MM.1S (cell line): ENCODE results near the gene ESPL1.

ENCODE experiments used
- DNase-seq: peaks from one replicate; pipeline ENCODE4 v3.0.0-alpha.2; 2015
- H2AFZ ChIP-seq: fragments of 300-600 bp; sonication (generic); 2 replicates; pipeline ENCODE4 v1.6.0; 2016; ENCODE audit warnings: antibody characterized with exemption, low read length
- H3F3A ChIP-seq: fragments of 300-600 bp; sonication (generic); 2 replicates; pipeline ENCODE4 v1.6.1; 2016; ENCODE audit warnings: mild to moderate bottlenecking, antibody characterized with exemption, low read length, moderate library complexity, mixed read lengths; ENCODE audit not compliant: insufficient read depth
- H3K27ac ChIP-seq: fragments of 300-600 bp; sonication (generic); 2 replicates; pipeline ENCODE4 v1.5.1; 2016; ENCODE audit warnings: mild to moderate bottlenecking, low read length
- H3K27me3 ChIP-seq: fragments of 300-600 bp; sonication (generic); replicated peaks from 2 replicates; pipeline ENCODE4 v1.6.0; 2016; ENCODE audit warnings: low read length; ENCODE audit not compliant: insufficient read depth
- H3K36me3 ChIP-seq: fragments of 300-600 bp; sonication (generic); replicated peaks from 2 replicates; pipeline ENCODE4 v1.6.1; 2016; ENCODE audit warnings: mild to moderate bottlenecking, low read length, mixed read lengths; ENCODE audit not compliant: insufficient read depth
- H3K4me1 ChIP-seq: fragments of 300-600 bp; sonication (generic); 2 replicates; pipeline ENCODE4 v1.6.1; 2016; ENCODE audit warnings: low read length, mixed read lengths
- H3K4me2 ChIP-seq: fragments of 300-600 bp; sonication (generic); 2 replicates; pipeline ENCODE4 v1.6.0; 2016; ENCODE audit warnings: low read depth, low read length
- H3K4me3 ChIP-seq: fragments of 300-600 bp; sonication (generic); 2 replicates; pipeline ENCODE4 v1.5.1; 2016; ENCODE audit warnings: low read length, mixed read lengths
- H3K79me2 ChIP-seq: fragments of 300-600 bp; sonication (generic); 2 replicates; pipeline ENCODE4 v1.6.1; 2016; ENCODE audit warnings: mixed run types, low read length, mixed read lengths
- H3K9ac ChIP-seq: fragments of 300-600 bp; sonication (generic); 2 replicates; pipeline ENCODE4 v1.6.1; 2016; ENCODE audit warnings: low read length, mixed read lengths
- H3K9me2 ChIP-seq: fragments of 300-600 bp; sonication (generic); replicated peaks from 2 replicates; pipeline ENCODE4 v1.6.1; 2016; ENCODE audit warnings: mild to moderate bottlenecking, low read length, mixed read lengths; ENCODE audit not compliant: insufficient read depth
- H3K9me3 ChIP-seq: fragments of 300-600 bp; sonication (generic); replicated peaks from 2 replicates; pipeline ENCODE4 v1.6.1; 2016; ENCODE audit warnings: mild to moderate bottlenecking, low read length, mixed read lengths; ENCODE audit not compliant: insufficient read depth
- H4K20me1 ChIP-seq: fragments of 300-600 bp; sonication (generic); 2 replicates; pipeline ENCODE4 v1.6.1; 2016; ENCODE audit warnings: mild to moderate bottlenecking, low read length, moderate library complexity, mixed read lengths; ENCODE audit not compliant: insufficient read depth
- EZH2 ChIP-seq: fragments of 300-600 bp; sonication (generic); optimal IDR thresholded peaks from 2 replicates; pipeline ENCODE3; 2017; ENCODE audit warnings: low read depth, mild to moderate bottlenecking, antibody characterized with exemption, low read length, mixed read lengths
- EZH2phosphoT487 ChIP-seq: fragments of 300-600 bp; sonication (generic); IDR thresholded peaks from 2 replicates; pipeline ENCODE4 v1.6.1; 2018; ENCODE audit warnings: antibody characterized with exemption, low read length
- TF ChIP-seq, protein P1 (sequence below): fragments of 300-600 bp; sonication (generic); IDR thresholded peaks from 2 replicates; pipeline ENCODE4 v1.5.1; 2016; ENCODE audit warnings: antibody characterized with exemption, low read length, mixed read lengths

ESPL1 gene

DNA sequence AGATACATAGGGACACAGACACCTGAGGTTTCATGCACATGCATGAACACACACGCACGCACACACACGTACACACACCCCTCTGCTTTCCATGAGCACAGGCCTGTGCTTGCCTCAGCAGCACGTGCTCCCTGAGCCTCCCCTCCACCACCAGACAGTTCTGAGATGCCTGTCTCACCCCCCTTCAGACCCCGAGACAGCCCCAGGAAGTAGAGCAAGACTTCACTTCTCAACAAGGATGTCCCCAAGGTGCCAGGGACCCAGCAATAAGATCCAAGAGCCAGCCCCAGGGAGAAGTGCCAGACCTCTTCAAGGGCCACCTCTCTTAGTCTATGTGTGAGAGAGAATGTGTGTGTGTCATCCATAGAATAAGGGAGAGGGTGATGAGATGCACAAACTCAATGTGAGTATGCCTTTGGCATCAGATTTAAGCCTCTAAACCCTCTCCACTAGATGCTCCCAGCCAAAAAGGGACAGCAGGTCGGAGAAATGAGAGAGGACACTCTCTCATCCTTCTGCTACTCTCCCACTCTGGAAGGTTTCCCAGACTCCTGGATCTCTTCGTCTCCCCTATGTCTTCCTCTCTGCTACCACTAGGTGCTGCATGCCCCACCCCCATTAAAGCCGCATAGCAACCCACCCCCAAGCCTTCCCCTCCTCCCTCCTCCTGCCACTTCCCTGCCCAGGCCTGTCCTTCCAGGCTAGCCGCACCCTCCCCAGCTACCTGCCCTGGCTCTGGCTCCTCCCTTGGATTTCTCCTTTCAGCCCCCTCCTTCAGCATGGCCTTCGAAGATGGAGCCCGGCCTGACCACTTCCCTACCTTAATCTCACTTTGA lies 43.8 kb upstream of the ESPL1 start:
- Histone ChIP-seq H3K4me2 (no peak overlapping the region), H3K4me1 (peaks cover 8% of the 10 kb centered on the region), H3K27ac (no peak overlapping the region), H3K4me3 (no peak overlapping the region), H3K9me2 (no peaks in the 10 kb centered on the region), H3K79me2 (peaks cover 7% of the 10 kb centered on the region), H3K9ac (no peak overlapping the region), H3K36me3 (no peaks in the 10 kb centered on the region), H2AFZ (no peak overlapping the region), H4K20me1 (no peaks in the 10 kb centered on the region), H3K27me3 (no peaks in the 10 kb centered on the region), H3K9me3 (no peaks in the 10 kb centered on the region), H3F3A (peaks cover 16% of the 10 kb centered on the region)
- TF ChIP-seq EZH2 (no peak), EZH2phosphoT487 (no peak)
- TF ChIP-seq, protein P1, sequence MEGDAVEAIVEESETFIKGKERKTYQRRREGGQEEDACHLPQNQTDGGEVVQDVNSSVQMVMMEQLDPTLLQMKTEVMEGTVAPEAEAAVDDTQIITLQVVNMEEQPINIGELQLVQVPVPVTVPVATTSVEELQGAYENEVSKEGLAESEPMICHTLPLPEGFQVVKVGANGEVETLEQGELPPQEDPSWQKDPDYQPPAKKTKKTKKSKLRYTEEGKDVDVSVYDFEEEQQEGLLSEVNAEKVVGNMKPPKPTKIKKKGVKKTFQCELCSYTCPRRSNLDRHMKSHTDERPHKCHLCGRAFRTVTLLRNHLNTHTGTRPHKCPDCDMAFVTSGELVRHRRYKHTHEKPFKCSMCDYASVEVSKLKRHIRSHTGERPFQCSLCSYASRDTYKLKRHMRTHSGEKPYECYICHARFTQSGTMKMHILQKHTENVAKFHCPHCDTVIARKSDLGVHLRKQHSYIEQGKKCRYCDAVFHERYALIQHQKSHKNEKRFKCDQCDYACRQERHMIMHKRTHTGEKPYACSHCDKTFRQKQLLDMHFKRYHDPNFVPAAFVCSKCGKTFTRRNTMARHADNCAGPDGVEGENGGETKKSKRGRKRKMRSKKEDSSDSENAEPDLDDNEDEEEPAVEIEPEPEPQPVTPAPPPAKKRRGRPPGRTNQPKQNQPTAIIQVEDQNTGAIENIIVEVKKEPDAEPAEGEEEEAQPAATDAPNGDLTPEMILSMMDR = no peak
- no peak for DNase-seq

DNA sequence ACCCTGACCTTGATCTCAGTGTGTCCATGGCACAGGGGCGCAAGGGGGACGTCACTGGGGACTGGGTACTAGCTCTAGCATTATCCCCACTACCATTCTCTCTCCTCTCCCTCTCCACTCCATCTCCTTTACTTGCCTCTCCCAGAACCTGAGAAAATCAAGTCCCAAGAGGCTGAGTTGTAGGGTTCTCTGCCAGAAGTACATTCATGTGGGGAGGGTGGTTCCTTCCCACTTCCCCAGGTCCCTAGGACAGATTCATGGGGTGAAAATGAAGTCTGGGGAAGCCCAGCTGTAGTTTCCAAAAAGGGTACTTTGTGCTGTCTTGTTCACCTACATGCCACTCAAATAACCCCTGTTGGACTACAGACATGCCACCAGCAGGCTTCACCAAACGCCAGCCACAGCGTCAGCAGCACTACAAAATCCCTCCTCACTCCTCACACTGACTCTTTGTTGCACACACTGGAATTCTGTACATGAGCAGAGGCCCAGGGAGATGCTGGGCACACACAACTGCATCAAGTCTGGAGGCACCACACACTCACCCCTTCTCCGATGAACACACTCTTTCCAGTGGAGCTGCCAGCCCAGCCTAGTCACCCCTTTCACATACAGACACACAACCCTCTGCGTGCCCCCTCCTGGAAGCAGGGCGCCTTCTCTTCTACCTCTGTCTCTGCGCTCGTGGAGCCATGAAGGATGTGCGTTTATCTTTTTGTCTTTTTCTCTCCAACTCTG lies 43.0 kb upstream of the ESPL1 start:
- Histone ChIP-seq H3F3A (peaks cover 16% of the 10 kb centered on the region), H3K9ac (no peak overlapping the region), H4K20me1 (no peaks in the 10 kb centered on the region), H3K4me2 (no peak overlapping the region), H3K36me3 (no peaks in the 10 kb centered on the region), H2AFZ (no peak overlapping the region), H3K4me1 (peaks cover 5% of the 10 kb centered on the region; the same call in 1 of the 2 replicates), H3K27ac (no peak overlapping the region), H3K9me2 (no peaks in the 10 kb centered on the region), H3K4me3 (no peak overlapping the region), H3K9me3 (no peaks in the 10 kb centered on the region), H3K79me2 (no peaks in the 10 kb centered on the region; the same call in 1 of the 2 replicates), H3K27me3 (no peaks in the 10 kb centered on the region)
- no peak for DNase-seq
- no peak for TF ChIP-seq EZH2phosphoT487
- no peak for TF ChIP-seq EZH2
- TF ChIP-seq, protein P1 = no peak

DNA sequence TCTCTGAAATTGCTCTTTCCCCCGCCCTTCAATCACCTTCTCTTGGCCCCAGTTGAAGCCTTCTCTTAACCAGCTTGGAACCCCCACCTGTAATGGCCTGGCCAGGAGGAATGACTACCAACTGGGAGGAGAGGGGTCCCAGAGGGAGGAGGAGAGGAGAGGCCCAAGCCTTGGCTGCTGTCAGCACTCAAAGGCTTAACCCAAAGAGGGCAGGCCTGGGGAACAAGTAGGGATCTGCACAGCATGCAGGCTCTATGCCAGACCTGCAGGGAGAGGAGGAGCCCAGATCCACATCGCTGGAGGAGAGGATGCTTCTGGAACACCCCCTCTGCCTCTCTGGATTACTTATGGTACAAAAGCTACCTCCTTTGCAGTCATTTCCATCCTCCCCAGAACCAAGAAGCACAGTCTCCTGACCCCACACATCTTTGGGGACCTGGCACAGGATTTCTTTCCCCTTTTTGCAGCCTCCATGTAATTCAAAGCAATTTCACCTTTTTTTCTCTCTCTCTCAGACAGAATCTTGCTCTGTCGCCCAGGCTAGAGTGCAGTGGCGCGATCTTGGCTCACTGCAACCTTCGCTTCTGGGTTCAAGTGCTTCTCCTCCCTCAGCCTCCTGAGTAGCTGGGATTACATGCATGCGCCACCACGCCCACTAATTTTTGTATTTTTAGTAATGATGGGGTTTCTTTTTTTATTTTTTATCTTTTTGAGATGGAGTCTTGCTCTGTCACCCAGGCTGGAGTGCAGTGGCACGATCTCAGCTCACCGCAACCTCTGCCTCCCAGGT lies 42.3 kb upstream of the ESPL1 start:
- Histone ChIP-seq H3F3A (peaks cover 10% of the 10 kb centered on the region), H2AFZ (no peak overlapping the region), H3K4me2 (no peak overlapping the region), H3K36me3 (no peaks in the 10 kb centered on the region), H3K4me1 (peaks cover 5% of the 10 kb centered on the region; the same call in 1 of the 2 replicates), H3K27me3 (no peaks in the 10 kb centered on the region), H4K20me1 (no peaks in the 10 kb centered on the region), H3K27ac (no peak overlapping the region), H3K9me2 (no peaks in the 10 kb centered on the region), H3K4me3 (no peak overlapping the region), H3K79me2 (no peaks in the 10 kb centered on the region; the same call in 1 of the 2 replicates), H3K9me3 (no peaks in the 10 kb centered on the region), H3K9ac (no peak overlapping the region)
- no peak for DNase-seq
- TF ChIP-seq EZH2 = no peak
